NB4 (cell line): Measurements from ENCODE around the gene ORAI2.

Source experiments
- CTCF ChIP-seq: IDR thresholded peaks from one replicate; pipeline ENCODE4 v1.5.1; 2012; ENCODE audit warnings: low read depth, low read length
- POLR2A ChIP-seq: IDR thresholded peaks from 2 replicates; pipeline ENCODE4 v1.6.1; 2011; ENCODE audit warnings: mild to moderate bottlenecking; ENCODE audit not compliant: insufficient read length; ENCODE audit errors: extremely low read depth

DNA sequence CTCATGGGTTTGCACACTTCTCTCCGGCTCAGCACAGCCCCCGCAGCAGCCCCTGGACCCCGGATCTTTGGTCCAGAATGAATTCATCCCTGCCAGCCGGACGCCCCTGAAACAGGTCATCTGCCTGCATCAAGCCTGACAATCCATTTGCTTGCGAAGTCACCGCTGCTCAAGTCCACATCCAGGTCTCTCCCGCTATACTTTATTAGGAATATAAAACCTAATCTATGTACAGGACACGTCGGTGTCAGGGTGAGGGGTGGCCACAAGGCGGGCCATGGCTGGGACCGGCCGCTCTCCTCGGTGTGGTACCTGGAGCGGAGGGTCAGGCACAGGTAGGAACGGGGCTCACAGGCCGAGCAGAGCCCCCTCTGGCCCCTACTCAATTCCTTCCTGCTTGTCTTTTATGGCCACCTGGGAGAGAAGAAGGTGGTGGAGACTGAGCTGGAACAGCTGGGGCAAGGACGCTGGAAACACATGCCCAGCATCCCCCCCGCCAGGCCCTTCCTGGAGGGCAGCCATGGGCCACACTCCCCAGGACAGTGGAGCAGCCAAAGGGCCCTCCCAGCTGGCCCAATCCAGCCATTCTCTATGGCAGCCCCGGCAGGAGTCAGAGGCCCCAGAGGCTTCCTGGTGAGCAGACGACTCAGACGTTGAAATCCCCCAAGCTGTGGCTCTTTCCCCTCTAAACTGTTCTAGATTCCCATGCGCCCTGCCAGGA, 40.1 kb downstream of the ORAI2 start:
- TF ChIP-seq CTCF, result no peak
- TF ChIP-seq POLR2A, result no peak
